NCI-H460 (cell line): ENCODE results near the gene OR2A42. TPM values are rescaled to one million over a fixed set of nuclear protein-coding genes. Genes with fewer than 3 reads are reported as not detected.

Experiments used
- total RNA-seq: library from RNA; depleted of rRNA; stranded (reverse); fragments of >200 nt; shearing (Covaris generic); gene quantifications from 2 replicates; pipeline ENCODE4 v1.2.3, GENCODE V29; 2014; rRNA removed

The OR2A42 gene
- total RNA-seq, 1 experiment from 2014 or later, result not detected

Other genes with a start within 250 kb of the OR2A42 start
- gene OR6B1, start 239.3 kb downstream of the OR2A42 start, total RNA-seq, result not detected in 2 replicates
- gene OR2A5, start 190.7 kb downstream of the OR2A42 start, total RNA-seq, result not detected in 2 replicates
- gene OR2A25, start 169.8 kb downstream of the OR2A42 start, total RNA-seq, result not detected in 2 replicates
- gene OR2A12, start 153.3 kb downstream of the OR2A42 start, total RNA-seq, result not detected in 2 replicates
- not detected in 2 replicates for gene OR2A2, start 130.0 kb downstream of the OR2A42 start, total RNA-seq
- gene OR2A14, start 116.4 kb downstream of the OR2A42 start, total RNA-seq, result not detected in 2 replicates
- 0.12 TPM in 2 replicates for gene CTAGE4, start 56.1 kb downstream of the OR2A42 start, total RNA-seq
- gene ARHGEF35, start 43.8 kb downstream of the OR2A42 start, total RNA-seq, result 0.54 and 0.84 TPM in 2 replicates
- gene OR2A7, start 25.2 kb upstream of the OR2A42 start, total RNA-seq, result not detected in 2 replicates
- gene CTAGE8, start 29.7 kb upstream of the OR2A42 start, total RNA-seq, result 0.12 TPM in 1 of 2 replicates, not detected in the other
- gene OR2A1, start 72.8 kb upstream of the OR2A42 start, total RNA-seq, result not detected in 2 replicates
- gene ARHGEF5, start 115.8 kb upstream of the OR2A42 start, total RNA-seq, result 1.0 and 1.7 TPM in 2 replicates
- gene NOBOX, start 164.1 kb upstream of the OR2A42 start, total RNA-seq, result not detected in 2 replicates